Ramos (cell line): ENCODE data around the gene PDGFD.

Source experiments
- in situ Hi-C: fragments of 300-500 bp; cut with MboI; formaldehyde crosslinking; loops from one replicate; pipeline ENCODE4 v1.14.3; 2022; ENCODE audit warnings: low sequenced_read_pairs; ENCODE audit not compliant: unreplicated experiment

The PDGFD gene

GRCh38 chr11:104146943-104147342, 17.0 kb downstream of the PDGFD start:
- in situ Hi-C loops = no loop called here

- in situ Hi-C loops = no loop called here
Measured at GRCh38 chr11:104146421-104146820, 17.5 kb downstream of the PDGFD start.

GRCh38 chr11:104145062-104145461, 18.9 kb downstream of the PDGFD start:
- in situ Hi-C loops = no loop called here

GRCh38 chr11:104142698-104143097, 21.2 kb downstream of the PDGFD start:
- in situ Hi-C loops = no loop called here

- in situ Hi-C loops = no loop called here
Measured at GRCh38 chr11:104136861-104137260, 27.1 kb downstream of the PDGFD start.

- in situ Hi-C loops = no loop called here
Measured at GRCh38 chr11:104134745-104135144, 29.2 kb downstream of the PDGFD start.

GRCh38 chr11:104130161-104130560, 33.8 kb downstream of the PDGFD start:
- in situ Hi-C loops = no loop called here

GRCh38 chr11:104129145-104129544, 34.8 kb downstream of the PDGFD start:
- in situ Hi-C loops = no loop called here

- in situ Hi-C loops = no loop called here
Measured at GRCh38 chr11:104127828-104128227, 36.1 kb downstream of the PDGFD start.

- in situ Hi-C loops = no loop called here
Measured at GRCh38 chr11:104126464-104126863, 37.5 kb downstream of the PDGFD start.

- in situ Hi-C loops = no loop called here
Measured at GRCh38 chr11:104124979-104125378, 39.0 kb downstream of the PDGFD start.

GRCh38 chr11:104122836-104123235, 41.1 kb downstream of the PDGFD start:
- in situ Hi-C loops = no loop called here

GRCh38 chr11:104122011-104122635, 41.8 kb downstream of the PDGFD start:
- in situ Hi-C loops = no loop called here

GRCh38 chr11:104120493-104121137, 43.3 kb downstream of the PDGFD start:
- in situ Hi-C loops = no loop called here

GRCh38 chr11:104118105-104118744, 45.7 kb downstream of the PDGFD start:
- in situ Hi-C loops = no loop called here

- in situ Hi-C loops = no loop called here
Measured at GRCh38 chr11:104113541-104113940, 50.4 kb downstream of the PDGFD start.

- in situ Hi-C loops = no loop called here
Measured at GRCh38 chr11:104106136-104106754, 57.7 kb downstream of the PDGFD start.

GRCh38 chr11:104105155-104105554, 58.8 kb downstream of the PDGFD start:
- in situ Hi-C loops = no loop called here

- in situ Hi-C loops = no loop called here
Measured at GRCh38 chr11:104104664-104105063, 59.3 kb downstream of the PDGFD start.

- in situ Hi-C loops = no loop called here
Measured at GRCh38 chr11:104104201-104104600, 59.7 kb downstream of the PDGFD start.

- in situ Hi-C loops = no loop called here
Measured at GRCh38 chr11:104098555-104098954, 65.4 kb downstream of the PDGFD start.
